HUES48 (cell line): ENCODE measurements around the gene DDX43.
"Not testable (repeated sequence)": the region's sequence is repeated elsewhere in the genome, so short reads cannot be mapped to it uniquely, and the experiment has no call there.

Experiments
- H3K27ac ChIP-seq: one replicate; pipeline ENCODE4 v1.7.0; 2013; ENCODE audit warnings: low read depth, low read length, inconsistent platforms
- H3K27me3 ChIP-seq: 2 replicates; pipeline ENCODE4 v1.6.1; 2013; ENCODE audit warnings: mild to moderate bottlenecking, low read length; ENCODE audit not compliant: control insufficient read depth, insufficient read depth
- H3K36me3 ChIP-seq: 2 replicates; pipeline ENCODE4 v1.6.1; 2013; ENCODE audit warnings: low read length; ENCODE audit not compliant: control insufficient read depth, insufficient read depth
- H3K4me1 ChIP-seq: 2 replicates; pipeline ENCODE4 v1.6.1; 2013; ENCODE audit warnings: mild to moderate bottlenecking, low read length; ENCODE audit not compliant: control insufficient read depth, insufficient read depth
- H3K4me3 ChIP-seq: 2 replicates; pipeline ENCODE4 v1.5.1; 2013; ENCODE audit warnings: mild to moderate bottlenecking, low read depth, low read length
- H3K9ac ChIP-seq: 2 replicates; pipeline ENCODE4 v1.6.1; 2013; ENCODE audit warnings: mild to moderate bottlenecking, low read depth, low read length, moderate library complexity
- H3K9me3 ChIP-seq: 2 replicates; pipeline ENCODE4 v1.6.1; 2013; ENCODE audit warnings: low read length; ENCODE audit not compliant: control insufficient read depth, insufficient read depth

Gene DDX43

DNA sequence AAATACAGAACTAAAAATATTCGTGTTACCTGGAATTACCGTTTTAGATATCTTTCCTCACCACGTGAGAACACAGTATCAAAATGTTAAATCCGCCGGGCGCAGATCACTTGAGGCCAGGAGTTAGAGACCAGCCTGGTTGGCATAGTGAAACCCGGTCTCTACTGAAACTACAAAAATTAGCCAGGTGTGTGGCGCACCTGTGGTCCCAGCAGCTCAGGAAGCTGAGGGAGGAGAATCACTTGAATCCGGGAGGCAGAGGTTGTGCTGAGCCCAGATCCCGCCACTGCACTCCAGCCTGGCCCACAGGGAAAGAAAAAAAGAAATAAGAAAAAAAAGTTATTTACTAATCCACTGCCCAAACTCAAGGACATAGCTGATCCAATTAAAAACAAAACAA lies 4.8 kb upstream of the DDX43 start:
- Histone ChIP-seq H3K27me3 (no peaks in the 10 kb centered on the region), H3K27ac (no peak overlapping the region), H3K4me3 (no peak overlapping the region), H3K9me3 (no peaks in the 10 kb centered on the region), H3K4me1 (peaks cover 8% of the 10 kb centered on the region; the same call in 1 of the 2 replicates), H3K36me3 (no peaks in the 10 kb centered on the region), H3K9ac (no peak overlapping the region)

DNA sequence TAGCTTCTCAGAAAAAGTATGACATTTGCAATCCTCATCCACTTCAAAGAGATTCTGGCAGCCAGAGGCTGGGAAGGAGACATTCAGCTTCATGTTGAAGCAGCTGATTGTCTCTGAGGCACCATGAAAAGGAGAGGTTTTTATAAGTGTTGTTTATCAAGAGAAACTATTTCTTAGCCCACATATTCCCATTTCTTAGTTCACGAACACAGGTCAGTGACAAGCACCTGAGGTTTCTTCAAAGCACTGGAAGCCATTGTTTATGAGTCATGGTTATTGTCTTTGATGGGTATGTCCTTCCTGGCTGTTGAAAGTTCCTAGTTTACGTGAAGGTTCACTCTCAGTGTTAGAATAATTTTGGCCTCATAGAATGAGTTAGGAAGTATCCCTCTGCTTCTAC lies 3.0 kb upstream of the DDX43 start:
- no peaks in the 10 kb centered on the region for H3K36me3 ChIP-seq
- H3K27me3 ChIP-seq, result no peaks in the 10 kb centered on the region
- no peak overlapping the region for H3K27ac ChIP-seq
- H3K4me3 ChIP-seq, result no peak overlapping the region
- no peaks in the 10 kb centered on the region for H3K9me3 ChIP-seq
- peaks cover 8% of the 10 kb centered on the region; the same call in 1 of the 2 replicates for H3K4me1 ChIP-seq
- no peak overlapping the region for H3K9ac ChIP-seq

DNA sequence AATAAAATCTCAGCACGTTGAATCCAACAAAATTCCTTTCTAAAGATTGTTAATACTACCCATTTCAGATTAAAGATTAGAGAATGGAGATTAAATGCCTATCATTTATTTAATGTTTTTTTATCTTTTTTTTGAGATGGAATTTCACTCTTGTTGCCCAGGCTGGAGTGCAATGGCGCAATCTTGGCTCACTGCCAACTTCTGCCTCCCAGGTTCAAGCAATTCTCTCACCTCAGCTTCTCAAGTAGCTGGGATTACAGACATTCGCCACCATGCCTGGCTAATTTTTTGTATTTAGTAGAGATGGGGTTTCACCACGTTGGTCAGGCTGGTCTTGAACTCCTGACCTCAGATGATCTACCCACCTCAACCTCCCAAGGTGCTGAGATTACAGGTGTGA lies 2.4 kb upstream of the DDX43 start:
- not testable (repeated sequence) for H3K27me3 ChIP-seq, H3K36me3 ChIP-seq, H3K9me3 ChIP-seq, H3K9ac ChIP-seq, H3K4me1 ChIP-seq, H3K27ac ChIP-seq, H3K4me3 ChIP-seq

DNA sequence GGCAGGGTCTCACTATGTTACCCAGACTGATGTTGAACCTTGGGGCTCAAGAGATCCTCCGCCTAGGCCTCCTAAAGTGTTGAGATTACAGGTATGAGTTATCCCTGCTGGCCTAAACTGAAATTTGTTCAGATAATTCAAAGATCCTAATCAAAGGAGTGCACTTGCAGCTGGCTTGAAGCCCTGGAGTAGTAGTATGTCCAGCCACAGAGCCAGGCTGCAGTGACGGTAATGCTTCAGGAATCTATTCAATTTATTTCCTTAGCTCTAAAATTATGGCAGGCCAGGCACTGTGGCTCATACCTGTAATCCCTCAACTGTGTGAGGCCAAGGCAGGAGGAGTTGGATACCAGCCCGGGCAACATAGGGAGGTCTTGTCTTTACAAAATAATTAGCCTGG lies 1.4 kb upstream of the DDX43 start:
- H3K36me3 ChIP-seq, result no peaks in the 10 kb centered on the region
- no peaks in the 10 kb centered on the region for H3K9me3 ChIP-seq
- H3K9ac ChIP-seq, result no peak overlapping the region
- peaks cover 7% of the 10 kb centered on the region; the same call in 1 of the 2 replicates for H3K4me1 ChIP-seq
- no peaks in the 10 kb centered on the region for H3K27me3 ChIP-seq
- no peak overlapping the region for H3K27ac ChIP-seq
- no peak overlapping the region for H3K4me3 ChIP-seq

DNA sequence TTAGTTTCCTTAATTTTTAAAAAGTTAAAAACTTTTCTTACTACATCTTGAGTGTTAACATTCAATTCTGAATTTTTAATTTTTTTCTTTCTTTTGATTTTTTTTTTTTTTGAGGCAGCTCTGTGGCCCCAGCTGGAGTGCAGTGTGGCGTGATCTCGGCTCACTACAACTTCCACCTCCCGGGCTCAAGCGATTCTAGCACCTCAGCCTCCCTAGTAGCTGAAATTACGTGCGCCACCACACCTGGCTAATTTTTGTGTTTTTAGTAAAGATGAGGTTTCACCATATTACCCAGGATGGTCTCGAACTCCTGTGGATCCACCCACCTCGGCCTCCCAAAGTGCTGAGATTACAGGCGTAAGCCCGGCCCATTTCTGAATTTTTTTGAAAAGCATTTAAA lies 1.2 kb downstream of the DDX43 start:
- H3K9ac ChIP-seq, result no peak overlapping the region
- H3K27ac ChIP-seq, result no peak overlapping the region
- H3K36me3 ChIP-seq, result no peaks in the 10 kb centered on the region
- H3K4me1 ChIP-seq, result no peaks in the 10 kb centered on the region
- H3K27me3 ChIP-seq, result no peaks in the 10 kb centered on the region
- H3K9me3 ChIP-seq, result no peaks in the 10 kb centered on the region
- no peak overlapping the region for H3K4me3 ChIP-seq

DNA sequence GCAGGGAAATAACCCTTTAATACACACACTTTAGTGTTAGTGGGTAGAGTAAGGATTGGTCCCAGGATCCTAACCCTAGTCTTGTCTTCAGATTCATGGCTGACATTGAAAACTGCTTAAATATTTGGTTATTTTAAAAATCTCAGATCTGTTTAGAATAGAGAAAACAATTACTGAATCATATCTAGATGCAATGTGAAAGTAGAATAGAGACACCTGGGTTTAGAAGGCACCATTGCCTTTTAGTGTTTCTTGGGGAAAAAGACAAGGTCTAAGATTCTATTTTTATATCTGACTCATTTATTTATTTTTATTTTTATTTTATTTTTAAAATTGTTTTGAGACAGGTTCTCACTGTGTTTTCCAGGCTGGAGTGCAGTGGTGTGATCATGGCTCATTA lies 6.0 kb downstream of the DDX43 start:
- no peaks in the 10 kb centered on the region for H3K27me3 ChIP-seq
- H3K4me1 ChIP-seq, result no peaks in the 10 kb centered on the region
- H3K36me3 ChIP-seq, result no peaks in the 10 kb centered on the region
- H3K9me3 ChIP-seq, result no peaks in the 10 kb centered on the region
- no peak overlapping the region for H3K27ac ChIP-seq
- H3K9ac ChIP-seq, result no peak overlapping the region
- no peak overlapping the region for H3K4me3 ChIP-seq

DNA sequence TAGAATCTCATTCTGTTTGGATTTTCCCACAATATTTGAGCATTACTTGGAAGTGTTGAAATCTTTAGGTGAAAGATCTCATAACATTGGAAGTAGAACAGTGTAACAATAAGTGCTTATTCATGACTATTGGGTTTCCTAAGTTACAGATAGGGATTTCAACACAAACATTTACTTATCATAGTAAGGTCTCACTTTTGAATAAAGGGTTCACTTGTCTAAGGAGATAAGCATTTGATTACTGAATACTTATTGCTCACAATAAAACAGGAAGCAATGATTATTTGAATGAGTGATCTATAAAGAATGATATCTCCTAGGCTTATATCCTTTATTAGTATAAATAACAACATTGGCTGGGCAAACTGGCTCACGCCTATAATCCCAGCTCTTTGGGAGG lies 14.8 kb downstream of the DDX43 start:
- Histone ChIP-seq H3K4me1 (no peaks in the 10 kb centered on the region), H3K9ac (no peak overlapping the region), H3K4me3 (no peak overlapping the region), H3K27me3 (no peaks in the 10 kb centered on the region), H3K9me3 (no peaks in the 10 kb centered on the region), H3K36me3 (no peaks in the 10 kb centered on the region), H3K27ac (no peak overlapping the region)

DNA sequence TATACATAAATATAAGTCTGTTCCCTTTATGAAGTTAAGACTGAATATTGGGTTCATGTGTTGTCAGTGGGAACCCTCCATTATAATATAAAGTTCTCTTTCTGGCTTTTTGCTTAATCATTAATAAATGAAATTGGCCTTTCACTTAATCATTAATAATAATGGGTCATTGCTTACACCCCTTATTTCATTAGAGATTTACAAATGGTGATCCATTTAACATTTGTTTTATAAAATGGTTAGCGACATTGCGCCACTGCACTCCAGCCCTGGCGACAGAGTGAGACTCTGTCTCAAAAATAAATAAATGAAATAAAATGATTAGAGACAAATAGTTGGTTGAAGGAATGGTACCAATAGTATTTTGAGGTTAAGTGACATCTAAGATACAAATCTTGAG lies 18.5 kb downstream of the DDX43 start:
- Histone ChIP-seq H3K27me3 (no peaks in the 10 kb centered on the region), H3K36me3 (no peaks in the 10 kb centered on the region), H3K9me3 (no peaks in the 10 kb centered on the region), H3K4me1 (no peaks in the 10 kb centered on the region), H3K27ac (no peak overlapping the region), H3K4me3 (no peak overlapping the region), H3K9ac (no peak overlapping the region)

DNA sequence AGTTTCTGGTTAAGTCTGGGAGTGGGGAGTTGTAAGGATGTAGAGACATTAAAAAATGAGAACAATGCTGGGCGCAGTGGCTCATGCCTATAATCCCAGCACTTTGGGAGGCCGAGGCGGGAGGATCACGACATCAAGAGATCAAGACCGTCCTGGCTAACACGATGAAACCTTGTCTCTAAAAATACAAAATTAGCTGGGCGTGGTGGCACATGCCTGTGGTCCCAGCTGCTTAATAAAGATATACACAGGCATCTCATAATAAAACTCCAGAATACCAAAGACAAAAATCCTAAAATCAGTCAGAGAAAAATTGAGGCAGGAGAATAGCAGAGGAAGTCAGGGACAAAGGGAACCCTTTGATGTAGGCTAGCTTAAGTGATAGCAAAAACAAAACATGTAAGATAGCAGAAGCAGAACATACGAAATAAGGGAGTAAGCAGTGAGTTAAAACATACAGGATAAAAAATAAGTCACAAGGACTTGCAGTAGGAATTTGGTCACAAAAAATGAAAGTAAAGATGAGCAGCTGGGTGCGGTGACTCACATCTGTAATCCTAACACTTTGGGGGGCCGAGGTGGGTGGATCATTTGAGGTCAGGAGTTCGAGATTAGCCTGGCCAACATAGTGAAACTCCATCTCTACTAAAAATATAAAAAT lies 23.6 kb downstream of the DDX43 start:
- Histone ChIP-seq H3K4me3 (no peak overlapping the region), H3K27ac (no peak overlapping the region), H3K36me3 (no peaks in the 10 kb centered on the region), H3K4me1 (no peaks in the 10 kb centered on the region), H3K9ac (no peak overlapping the region), H3K9me3 (no peaks in the 10 kb centered on the region), H3K27me3 (no peaks in the 10 kb centered on the region)

DNA sequence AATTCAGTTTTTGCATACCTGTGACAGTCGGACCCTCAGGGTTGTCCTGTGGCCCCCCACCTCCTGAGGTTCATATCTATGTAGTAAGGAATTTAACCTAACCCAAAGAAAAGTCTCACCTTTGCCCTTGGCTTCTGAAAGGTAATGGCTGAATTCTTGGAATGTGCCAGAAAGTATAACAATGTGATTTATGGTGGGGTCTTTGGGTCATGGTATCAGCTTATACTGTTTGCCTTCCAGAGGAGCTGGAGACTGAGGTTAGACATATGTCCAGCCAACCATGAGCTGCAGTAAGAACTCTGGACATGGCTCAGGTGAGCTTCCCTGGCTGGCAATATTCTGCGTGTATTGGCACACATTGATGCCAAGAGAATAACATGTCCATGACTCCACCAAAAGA lies 26.9 kb downstream of the DDX43 start:
- H3K9ac ChIP-seq, result no peak overlapping the region
- no peak overlapping the region for H3K4me3 ChIP-seq
- H3K27me3 ChIP-seq, result no peaks in the 10 kb centered on the region
- no peaks in the 10 kb centered on the region for H3K9me3 ChIP-seq
- 0 out of 2 replicates have a peak, but pooled peaks cover 4% of the 10 kb centered on the region for H3K36me3 ChIP-seq
- H3K4me1 ChIP-seq, result no peaks in the 10 kb centered on the region
- no peak overlapping the region for H3K27ac ChIP-seq

DNA sequence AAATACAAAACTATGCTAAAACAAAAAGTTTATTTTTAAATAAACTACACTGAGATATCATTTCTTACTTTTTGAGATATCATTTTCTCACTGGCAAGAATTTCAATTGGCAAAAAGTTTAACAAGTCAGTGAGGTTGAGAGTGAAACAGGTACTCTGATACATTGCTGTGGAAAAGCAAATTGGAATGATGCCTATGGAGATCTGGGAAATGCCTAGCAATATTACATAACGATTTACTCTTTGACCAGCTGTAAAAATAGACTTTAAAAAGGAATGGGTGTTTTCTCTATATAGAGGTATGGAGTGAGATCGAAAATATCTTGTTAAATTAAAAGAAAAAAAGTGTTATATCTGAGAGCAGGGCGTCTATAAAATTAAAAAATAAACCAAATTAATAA lies 40.6 kb downstream of the DDX43 start:
- Histone ChIP-seq H3K27ac (no peak overlapping the region), H3K9ac (no peak overlapping the region), H3K4me1 (no peaks in the 10 kb centered on the region), H3K36me3 (peaks cover 11% of the 10 kb centered on the region; the same call in 1 of the 2 replicates), H3K27me3 (no peaks in the 10 kb centered on the region), H3K9me3 (no peaks in the 10 kb centered on the region), H3K4me3 (no peak overlapping the region)
